ENCODE results near the gene RBM26.

Gene RBM26

DNA sequence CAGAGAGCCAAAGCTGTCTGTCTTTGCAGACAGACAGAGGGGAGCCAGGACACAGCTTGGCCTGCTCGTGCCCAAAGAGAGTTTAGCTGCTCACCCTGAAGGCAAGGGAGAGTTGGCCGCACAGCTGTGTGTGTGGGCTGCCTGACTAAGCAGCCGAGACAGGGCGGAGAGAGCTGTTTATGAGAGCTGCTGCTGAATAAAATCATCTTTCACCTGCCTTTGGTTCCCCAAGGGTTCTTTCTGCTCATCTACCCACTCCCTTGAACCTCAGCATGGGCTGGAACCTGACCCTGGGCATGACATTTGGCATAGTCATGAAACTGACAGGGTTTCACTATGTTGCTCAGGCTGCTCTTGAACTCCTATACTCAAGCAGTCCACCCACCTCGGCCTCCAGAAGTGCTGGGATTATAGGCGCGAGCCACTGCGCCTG, 98.2 kb downstream of the RBM26 start:
- H3K27me3 Mint-ChIP-seq (ENCODE audit: low read depth, poor library complexity), result peaks cover 3% of the 10 kb centered on the region
- no peaks in the 10 kb centered on the region for H3K36me3 Mint-ChIP-seq (ENCODE audit: low read depth)
- no peak for DNase-seq
- no peak for TF ChIP-seq CTCF (IDR thresholded peaks at IDR 0.05)
- no peaks in the 10 kb centered on the region for H3K4me1 Mint-ChIP-seq
- H3K9me3 Mint-ChIP-seq, result peaks cover 7% of the 10 kb centered on the region
- H3K27ac Mint-ChIP-seq, result no peak overlapping the region
- no peak overlapping the region for H3K4me3 Mint-ChIP-seq

DNA sequence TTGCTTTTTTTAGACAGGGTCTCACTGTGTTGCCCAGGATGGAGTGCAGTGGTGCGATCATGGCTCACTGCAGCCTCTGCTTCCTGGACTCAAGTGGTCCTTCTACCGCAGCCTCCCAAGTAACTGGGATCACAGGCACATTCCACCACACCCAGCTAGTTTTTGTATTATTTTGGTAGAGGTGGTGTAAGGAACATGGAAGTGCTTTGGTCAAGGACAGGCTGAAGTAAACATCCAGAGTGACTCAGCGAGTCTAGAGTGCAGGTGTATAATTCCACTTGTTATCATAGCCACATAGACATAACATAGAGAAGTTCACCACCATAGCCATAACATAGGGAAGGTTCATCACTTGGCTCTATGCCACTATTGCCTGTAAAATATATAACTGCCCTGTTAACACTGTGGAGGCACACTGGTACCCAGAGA, 98.6 kb downstream of the RBM26 start:
- Mint-ChIP-seq H3K27ac (no peak overlapping the region), H3K36me3 (ENCODE audit: low read depth) (no peaks in the 10 kb centered on the region), H3K9me3 (peaks cover 12% of the 10 kb centered on the region), H3K4me3 (no peak overlapping the region), H3K27me3 (ENCODE audit: low read depth, poor library complexity) (peaks cover 3% of the 10 kb centered on the region), H3K4me1 (no peaks in the 10 kb centered on the region)
- DNase-seq, result no peak
- no peak for TF ChIP-seq CTCF (IDR thresholded peaks at IDR 0.05)

GRCh38 chr13:79306650-79307049, 99.4 kb downstream of the RBM26 start:
- Mint-ChIP-seq H3K4me3 (no peak overlapping the region), H3K27ac (no peak overlapping the region), H3K9me3 (peaks cover 18% of the 10 kb centered on the region), H3K27me3 (ENCODE audit: low read depth, poor library complexity) (peaks cover 3% of the 10 kb centered on the region), H3K36me3 (ENCODE audit: low read depth) (no peaks in the 10 kb centered on the region), H3K4me1 (no peaks in the 10 kb centered on the region)
- no peak for TF ChIP-seq CTCF (IDR thresholded peaks at IDR 0.05)
- no peak for DNase-seq

GRCh38 chr13:79297128-79297527, 108.9 kb downstream of the RBM26 start:
- Mint-ChIP-seq H3K27me3 (ENCODE audit: low read depth, poor library complexity) (no peaks in the 10 kb centered on the region), H3K27ac (no peak overlapping the region)

DNA sequence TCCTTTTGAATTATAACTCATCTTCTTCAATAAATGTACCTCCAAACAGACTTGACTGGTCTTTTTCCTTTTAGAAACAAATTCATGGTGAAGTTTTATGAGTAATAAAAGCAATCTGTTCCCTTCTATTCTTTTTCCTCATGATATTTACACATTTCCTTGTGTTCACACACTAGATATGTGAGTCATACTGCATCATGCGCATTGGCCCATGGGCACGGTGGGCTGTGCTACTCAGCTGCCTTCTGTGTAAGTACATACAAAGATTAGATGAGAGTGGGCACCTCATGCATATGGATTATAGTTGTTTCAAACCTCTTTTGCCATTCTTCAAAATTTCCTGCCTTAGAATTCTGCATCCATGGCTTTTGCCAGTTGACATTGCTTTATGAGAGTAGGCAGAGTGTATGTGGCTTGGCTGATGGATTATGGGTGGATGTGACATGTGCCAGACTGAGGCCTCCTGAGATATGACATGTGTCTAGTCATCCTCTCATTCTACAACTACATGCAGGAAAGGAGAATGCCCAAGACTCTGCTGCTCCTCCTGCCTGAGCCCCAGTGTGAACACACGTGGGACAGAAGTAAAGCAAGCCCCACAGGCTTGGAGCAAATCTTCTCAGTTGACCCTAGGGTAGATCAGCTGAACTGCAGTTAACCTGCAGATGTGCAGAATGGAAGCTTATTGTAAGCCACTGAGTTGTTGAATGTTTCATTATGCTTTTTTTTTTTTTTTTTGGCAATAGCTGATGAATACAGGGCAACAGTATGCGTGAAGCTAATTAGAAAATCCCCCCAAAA, 109.9 kb downstream of the RBM26 start:
- Mint-ChIP-seq H3K27ac (no peak overlapping the region), H3K27me3 (ENCODE audit: low read depth, poor library complexity) (no peaks in the 10 kb centered on the region), H3K9me3 (peaks cover 3% of the 10 kb centered on the region), H3K4me3 (no peak overlapping the region), H3K36me3 (ENCODE audit: low read depth) (no peaks in the 10 kb centered on the region), H3K4me1 (no peaks in the 10 kb centered on the region)
- no peak for TF ChIP-seq CTCF (IDR thresholded peaks at IDR 0.05)
- no peak for DNase-seq

More at GRCh38 chr13:79297128-79297527, 108.9 kb downstream of the RBM26 start:
- no peaks in the 10 kb centered on the region for H3K36me3 Mint-ChIP-seq (ENCODE audit: low read depth)
- DNase-seq, result no peak
- no peak for TF ChIP-seq CTCF (IDR thresholded peaks at IDR 0.05)
- no peak overlapping the region for H3K4me3 Mint-ChIP-seq
- peaks cover 13% of the 10 kb centered on the region for H3K9me3 Mint-ChIP-seq
- H3K4me1 Mint-ChIP-seq, result no peaks in the 10 kb centered on the region

Data from nephron progenitor cell (in vitro differentiated cells).